EL (cell line): ENCODE results near the gene DNAH3.
"Not testable (repeated sequence)": the region's sequence is repeated elsewhere in the genome, so short reads cannot be mapped to it uniquely, and the experiment has no call there.

ENCODE experiments used
- DNase-seq: peaks from one replicate; pipeline ENCODE4 v3.0.0-alpha.2; 2016

Gene DNAH3

GRCh38 chr16:20931066-20931600 lies 219.5 kb downstream of the DNAH3 start:
- no peak for DNase-seq

GRCh38 chr16:20930365-20930690 lies 220.3 kb downstream of the DNAH3 start:
- no peak for DNase-seq

DNA sequence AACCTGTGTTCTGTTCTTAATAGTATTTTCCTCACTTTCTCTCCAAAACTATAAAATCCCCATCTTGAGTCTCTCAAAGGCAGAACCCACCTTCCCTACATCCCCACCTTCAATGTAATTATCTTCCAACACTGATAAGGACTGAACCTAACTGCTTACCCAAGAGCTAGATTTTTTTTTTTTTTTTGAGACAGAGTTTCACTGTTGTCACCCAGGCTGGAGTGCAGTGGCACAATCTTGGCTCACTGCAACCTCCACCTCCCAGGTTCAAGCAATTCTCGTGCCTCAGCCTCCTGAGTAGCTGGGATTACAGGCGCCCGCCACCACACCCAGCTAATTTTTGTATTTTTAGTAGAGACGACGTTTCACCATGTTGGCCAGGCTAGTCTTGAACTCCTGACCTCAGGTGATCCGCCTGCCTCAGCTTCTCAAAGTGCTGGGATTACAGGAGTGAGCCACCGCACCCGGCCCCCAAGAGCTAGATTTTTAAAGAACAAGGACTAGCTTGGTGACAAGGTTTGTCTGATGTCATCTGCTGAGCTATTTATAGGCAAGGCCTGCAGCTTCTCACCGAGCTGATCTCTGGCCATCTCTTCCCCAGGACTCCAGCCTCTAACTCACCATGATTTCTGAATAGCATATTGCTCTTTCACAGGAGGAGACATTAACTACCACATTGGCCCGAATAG lies 220.8 kb downstream of the DNAH3 start:
- not testable (repeated sequence) for DNase-seq

- no peak for DNase-seq
Measured at GRCh38 chr16:20928774-20929411, 221.8 kb downstream of the DNAH3 start.

DNA sequence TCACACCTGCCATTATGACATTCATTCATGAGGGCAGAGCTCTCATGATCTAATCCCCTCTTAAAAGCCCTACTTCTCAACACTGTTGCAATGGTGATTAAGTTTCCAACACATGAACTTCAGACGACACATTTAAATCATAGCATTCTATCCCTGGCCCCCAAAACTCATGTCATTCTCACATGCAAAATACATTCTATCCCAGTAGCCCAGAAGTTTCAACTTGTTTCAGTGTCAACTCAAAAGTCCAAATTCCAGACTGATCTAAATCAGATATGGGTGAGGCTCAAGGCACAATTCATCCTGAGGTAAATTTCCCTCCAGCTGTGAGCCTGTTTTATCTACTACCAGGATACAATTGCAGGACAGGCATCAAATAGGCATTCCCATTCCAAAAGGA lies 224.9 kb downstream of the DNAH3 start:
- DNase-seq, result no peak

GRCh38 chr16:20923876-20924275 lies 226.8 kb downstream of the DNAH3 start:
- no peak for DNase-seq

- no peak for DNase-seq
Measured at GRCh38 chr16:20920799-20921198, 229.8 kb downstream of the DNAH3 start.

GRCh38 chr16:20920091-20920490 lies 230.6 kb downstream of the DNAH3 start:
- DNase-seq, result no peak

- peak; percentile 57 for DNase-seq
Measured at GRCh38 chr16:20918486-20919239, 232.0 kb downstream of the DNAH3 start.

- DNase-seq, result no peak
Measured at GRCh38 chr16:20916942-20917341, 233.7 kb downstream of the DNAH3 start.

- no peak for DNase-seq
Measured at GRCh38 chr16:20916289-20916688, 234.4 kb downstream of the DNAH3 start.

GRCh38 chr16:20911361-20911760 lies 239.3 kb downstream of the DNAH3 start:
- peak; percentile 61 for DNase-seq

- peak; percentile 89 for DNase-seq
Measured at GRCh38 chr16:20910781-20911321, 239.8 kb downstream of the DNAH3 start.

DNA sequence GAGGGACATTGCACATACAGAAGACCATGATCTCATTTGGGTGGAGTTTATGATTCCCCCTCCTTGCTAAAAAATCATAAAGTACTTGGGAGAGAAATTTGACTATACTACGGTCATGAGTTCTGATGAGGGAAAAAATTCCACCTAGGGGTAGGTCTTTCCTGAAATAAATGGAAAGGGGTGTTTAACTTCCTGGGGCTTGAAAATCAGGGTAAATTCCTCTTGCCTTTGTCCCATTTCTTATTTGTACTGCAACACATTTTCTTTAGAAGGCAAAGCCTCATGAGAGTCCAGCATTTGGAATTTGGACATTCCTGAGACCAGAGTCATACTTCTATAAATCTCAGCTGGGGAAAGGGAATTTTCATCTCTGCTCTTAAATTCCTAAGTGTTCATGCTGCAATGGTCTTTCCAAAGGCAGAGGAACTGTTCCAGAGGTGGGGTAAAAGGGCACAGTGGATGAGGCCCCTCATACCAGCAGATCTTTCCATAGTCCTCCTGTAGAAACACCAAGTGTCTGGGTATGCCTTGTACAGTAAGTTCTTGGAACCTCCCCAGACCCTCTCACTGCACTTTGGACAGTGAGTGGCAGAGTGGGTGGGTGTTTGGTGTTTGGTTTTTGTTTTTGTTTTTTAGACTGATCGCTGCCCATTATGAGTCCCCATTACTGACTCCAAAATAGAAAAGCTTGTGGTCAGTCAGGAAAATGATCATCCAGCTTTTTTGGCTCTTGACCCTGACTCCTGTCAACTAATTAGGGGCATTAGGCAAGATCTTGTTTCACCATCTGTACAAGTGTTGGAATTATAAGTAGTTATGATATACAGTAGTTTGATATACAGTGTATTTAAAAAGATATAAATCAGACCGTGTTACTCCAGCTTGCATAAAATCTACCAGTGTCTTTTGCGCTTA lies 244.0 kb downstream of the DNAH3 start:
- peak; percentile 94 for DNase-seq

DNA sequence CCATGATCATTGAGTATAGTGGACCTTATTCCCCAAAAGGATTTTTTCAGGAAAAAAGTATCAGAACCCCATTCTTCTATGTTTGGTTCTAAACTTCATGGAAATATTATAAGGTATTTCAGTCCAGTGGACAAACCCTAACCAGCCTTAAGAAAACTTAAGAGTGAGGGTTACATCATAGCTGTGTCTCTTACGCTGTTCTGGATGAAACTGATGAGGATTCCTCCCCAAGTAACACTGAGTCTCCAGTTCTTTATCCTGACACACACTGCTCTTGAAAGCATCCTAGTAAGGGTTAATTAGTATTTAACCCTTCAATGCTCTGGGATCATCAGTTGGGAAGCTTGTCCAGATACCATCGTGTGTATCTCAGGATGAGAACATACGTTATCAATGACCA lies 245.1 kb downstream of the DNAH3 start:
- DNase-seq, result no peak

DNA sequence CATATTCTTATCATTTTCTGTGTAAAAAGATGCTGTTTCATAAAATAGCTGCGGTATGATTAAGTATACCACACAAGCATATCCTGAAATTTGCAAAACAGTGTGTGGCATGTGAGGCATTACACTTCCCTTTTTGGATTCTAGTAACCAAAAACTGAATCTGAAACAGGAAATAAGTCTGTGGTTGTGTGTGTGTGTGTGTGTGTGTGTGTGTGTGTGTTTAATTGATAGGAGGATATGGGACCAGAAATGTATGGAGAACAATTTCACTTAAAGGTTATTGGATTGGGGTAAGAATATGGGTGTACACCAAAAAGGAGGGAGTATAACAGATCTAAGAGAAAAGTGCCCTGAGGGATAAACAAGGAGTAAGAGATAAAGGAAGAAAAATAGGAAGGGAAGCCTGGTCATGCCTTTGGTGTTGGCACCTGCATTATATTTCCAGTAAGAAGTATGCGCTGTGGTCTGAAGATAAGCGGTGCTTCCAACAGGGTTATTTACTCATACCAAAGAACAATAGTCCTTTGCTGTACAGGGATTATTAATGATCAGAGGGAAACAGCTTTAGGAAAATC lies 246.1 kb downstream of the DNAH3 start:
- DNase-seq, result peak; percentile 72

DNA sequence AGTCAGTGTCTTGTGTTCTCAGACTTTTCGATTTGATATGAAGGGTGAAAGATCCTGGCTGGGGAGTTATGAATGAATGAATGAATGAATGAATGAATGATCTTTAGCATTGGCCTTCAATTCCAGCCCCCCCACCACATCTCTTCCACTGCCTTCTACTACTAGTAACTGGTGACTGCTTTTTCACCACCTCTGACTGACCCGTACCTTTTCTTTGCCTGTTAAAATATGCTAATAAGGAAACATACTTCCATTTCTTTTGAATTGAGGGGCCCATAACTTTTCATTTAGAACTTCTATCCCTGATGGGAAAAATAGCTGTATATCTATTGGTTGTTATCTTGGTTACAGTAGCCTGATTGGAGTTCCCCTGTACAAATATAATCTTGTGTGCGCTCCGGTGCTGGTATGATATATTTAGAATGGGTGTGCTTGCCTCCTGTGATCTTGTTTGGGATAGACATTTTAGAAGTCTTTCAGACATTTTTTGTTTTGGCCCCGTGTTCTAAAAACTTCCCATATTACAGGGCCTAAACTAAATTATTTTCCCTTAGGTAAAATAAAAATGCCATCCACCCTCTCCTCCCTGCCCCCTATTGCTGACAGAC lies 246.6 kb downstream of the DNAH3 start:
- DNase-seq, result no peak

DNA sequence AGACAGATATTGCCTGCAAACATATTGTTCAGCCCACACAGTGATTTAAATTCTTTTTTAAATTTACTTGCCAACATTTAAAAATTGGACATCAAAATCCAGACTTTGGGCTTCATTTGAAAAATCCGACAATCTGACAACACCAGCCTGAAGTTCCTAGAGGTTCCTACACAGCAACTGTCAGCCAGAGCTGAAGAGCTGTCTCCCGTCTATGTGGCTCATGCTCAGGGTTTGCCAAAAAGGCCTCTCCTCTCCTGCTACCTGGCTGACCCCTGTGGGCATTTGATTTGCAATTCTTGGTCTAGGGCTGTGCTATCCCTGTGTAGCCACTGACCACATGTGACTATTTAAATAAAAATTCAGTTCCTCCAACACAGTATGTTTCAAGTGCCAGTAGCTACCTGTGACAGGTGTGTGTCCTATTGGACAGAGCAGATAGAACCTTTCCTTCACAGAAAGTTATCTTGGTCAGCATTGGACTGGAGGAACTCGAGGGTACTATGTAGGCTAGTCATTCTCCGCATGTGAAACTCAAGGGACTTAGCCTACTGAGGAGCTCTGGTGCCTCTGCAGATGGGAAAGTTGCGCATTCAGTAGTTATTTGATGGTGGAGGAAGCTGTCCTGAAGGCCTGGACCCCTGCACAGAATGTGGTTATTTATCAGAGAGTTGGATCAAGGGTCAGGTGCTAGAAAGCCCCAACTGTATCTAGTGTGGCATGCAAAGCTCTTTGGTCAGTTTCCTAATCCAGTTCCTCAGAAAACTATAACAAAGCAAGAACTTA lies 247.3 kb downstream of the DNAH3 start:
- no peak for DNase-seq

DNA sequence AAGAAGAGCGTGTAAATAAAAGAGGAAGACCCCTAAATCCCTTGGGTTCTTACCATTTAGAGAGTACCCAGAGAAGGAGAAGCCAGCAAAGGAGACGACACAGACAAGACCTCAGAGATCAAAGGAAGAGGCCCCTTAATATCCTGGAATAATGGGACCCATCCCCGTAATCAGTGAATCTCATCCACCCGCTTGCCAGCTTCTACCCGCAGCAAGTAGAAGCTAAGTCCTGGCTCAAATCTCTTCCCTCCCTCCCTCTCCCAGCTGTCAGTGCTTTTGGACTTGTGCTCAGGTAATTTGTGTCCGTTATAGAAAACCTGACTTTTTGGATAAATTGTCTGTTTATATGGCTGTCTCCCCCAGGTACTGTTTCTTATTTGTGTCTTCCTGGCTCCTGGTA lies 248.2 kb downstream of the DNAH3 start:
- DNase-seq, result no peak

GRCh38 chr16:20901436-20902112 lies 249.1 kb downstream of the DNAH3 start:
- DNase-seq, result peak; percentile 57
